Measurements from ENCODE around the gene ZCCHC9.
"Not testable (repeated sequence)": the region's sequence is repeated elsewhere in the genome, so short reads cannot be mapped to it uniquely, and the experiment has no call there.

Gene ZCCHC9

GRCh38 chr5:81301271-81302015, at the start of gene ZCCHC9:
Gene ZCCHC9 (plus strand): TSS chr5:81301587. CDS start chr5:81304758, 3,171 bp downstream.
- DNase-seq (ENCODE audit: low spot score) = peak; percentile 93

GRCh38 chr5:81251922-81252321, 49.5 kb upstream of the ZCCHC9 start:
- DNase-seq (ENCODE audit: low spot score) = no peak

- DNase-seq (ENCODE audit: low spot score) = no peak
Observed at GRCh38 chr5:81252904-81253303, 48.5 kb upstream of the ZCCHC9 start.

DNA sequence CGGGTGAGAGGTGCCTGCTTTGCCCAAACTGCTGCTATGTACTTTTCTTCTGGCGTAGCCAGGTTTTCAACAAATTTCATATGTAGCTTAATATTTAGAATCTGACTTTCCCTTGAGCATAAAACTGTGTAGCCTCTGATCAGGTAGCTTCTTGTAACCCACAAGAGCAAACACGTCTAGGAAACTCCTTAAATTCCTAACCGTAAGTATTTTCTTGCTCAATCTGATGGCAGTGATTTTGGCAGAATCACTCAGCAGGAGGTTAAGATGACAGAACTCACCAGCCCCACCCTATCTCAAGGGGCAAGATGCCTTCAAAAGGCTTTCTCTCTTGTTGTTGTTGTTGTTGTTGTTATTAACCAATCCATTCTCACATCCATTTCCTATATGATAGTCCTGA, 47.5 kb upstream of the ZCCHC9 start:
- no peak for DNase-seq (ENCODE audit: low spot score)

GRCh38 chr5:81254886-81255559, 46.4 kb upstream of the ZCCHC9 start:
- no peak for DNase-seq (ENCODE audit: low spot score)

DNA sequence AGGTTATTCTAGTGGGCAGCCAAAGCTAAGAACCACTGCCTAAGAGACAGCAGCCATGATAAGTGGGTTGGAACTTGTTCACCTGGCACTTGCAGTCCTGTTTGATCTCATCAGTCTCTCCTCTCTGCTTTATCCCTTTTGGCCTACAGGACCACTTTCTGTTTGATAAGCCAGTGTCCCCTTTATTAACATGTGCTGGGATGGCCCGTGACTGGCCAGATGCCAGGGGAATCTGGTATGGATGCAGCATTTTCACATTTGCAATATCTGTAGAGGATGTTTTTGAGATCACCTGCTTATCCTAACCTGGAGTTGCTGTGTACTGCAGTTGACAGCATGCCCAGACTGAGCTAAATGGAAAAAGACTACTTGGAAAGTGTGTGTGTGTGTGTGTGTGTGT, 44.6 kb upstream of the ZCCHC9 start:
- no peak for DNase-seq (ENCODE audit: low spot score)

GRCh38 chr5:81262796-81263195, 38.6 kb upstream of the ZCCHC9 start:
- not testable (repeated sequence) for DNase-seq (ENCODE audit: low spot score)

GRCh38 chr5:81265101-81265500, 36.3 kb upstream of the ZCCHC9 start:
- DNase-seq (ENCODE audit: low spot score) = no peak

GRCh38 chr5:81268521-81269196, 32.7 kb upstream of the ZCCHC9 start:
- no peak for DNase-seq (ENCODE audit: low spot score)

DNA sequence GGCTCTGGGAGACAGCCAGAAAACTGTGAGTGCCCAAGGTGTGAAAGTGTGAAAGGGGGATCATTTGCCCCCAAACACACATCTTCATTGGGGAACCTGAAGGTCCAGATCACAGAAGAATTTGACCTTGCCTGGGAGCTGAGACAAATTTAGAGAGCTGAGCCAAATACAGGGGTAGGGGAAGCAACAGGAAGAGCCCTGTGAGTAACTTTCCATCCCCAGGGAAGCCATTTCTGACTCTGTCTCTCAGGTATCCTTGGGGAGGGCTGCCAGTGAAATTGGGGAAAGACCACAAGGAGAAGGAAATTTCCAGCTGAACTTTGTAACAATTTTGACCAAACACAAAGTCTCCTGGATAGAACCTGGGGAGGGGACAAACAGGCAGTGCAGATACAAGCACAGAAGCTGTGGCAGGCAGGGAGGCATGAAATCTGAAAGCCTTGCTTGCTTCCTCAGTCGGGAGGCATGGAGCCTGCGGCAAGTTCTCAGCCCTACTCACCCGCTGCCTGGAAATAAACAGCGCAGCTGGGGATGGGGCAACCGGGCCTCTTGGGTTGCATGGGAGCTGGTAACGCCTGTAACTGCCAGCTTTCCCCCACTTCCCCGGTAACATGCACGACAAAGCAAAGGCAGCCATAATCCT, 31.5 kb upstream of the ZCCHC9 start:
- DNase-seq (ENCODE audit: low spot score) = no peak

DNA sequence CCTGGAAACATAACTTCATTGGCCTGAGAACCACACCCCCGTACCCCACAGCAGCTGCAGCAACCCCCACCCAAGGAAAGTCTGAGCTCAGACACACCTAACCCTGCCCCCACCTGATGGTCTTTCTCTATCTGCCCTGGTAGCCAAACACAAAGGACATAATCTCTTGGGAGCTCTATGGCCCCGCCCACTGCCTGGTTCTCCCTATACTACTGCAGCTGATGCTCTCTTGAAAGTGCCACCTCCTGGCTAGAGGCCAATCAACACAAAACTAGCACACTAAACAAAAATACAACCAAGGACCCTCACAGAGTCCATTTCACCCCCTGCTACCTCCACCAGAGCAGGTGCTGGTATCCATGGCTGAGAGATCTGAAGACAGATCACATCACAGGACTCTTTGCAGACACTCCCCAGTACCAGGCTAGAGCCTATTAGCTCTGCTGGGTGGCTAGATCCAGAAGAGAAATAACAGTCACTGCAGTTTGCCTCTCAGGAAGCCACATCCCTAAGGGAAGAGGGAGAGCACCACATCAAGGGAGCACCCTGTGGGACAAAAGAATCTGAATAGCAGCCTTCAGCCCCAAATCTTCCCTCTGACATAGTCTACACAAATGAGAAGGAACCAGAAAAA, 30.9 kb upstream of the ZCCHC9 start:
- DNase-seq (ENCODE audit: low spot score) = not testable (repeated sequence)

DNA sequence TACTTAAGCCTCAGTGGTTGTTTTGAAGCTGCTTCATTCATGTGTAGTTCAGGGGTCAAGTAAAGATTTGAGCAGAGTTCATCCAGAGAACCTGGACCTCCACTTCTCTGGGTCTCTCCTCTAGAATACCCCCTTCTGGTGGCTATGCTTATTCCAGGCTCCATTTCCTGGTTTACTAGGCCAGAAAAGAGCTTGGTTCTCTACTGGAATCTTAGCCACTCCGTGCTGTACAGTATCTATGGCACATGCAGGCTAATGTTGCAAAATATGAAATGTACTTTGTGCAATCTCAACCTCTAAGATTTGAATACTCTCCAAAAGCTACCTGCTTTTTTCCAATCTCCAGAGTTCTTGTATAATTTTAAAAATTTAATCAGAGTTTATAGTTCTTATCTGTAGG, 17.4 kb upstream of the ZCCHC9 start:
- no peak for DNase-seq (ENCODE audit: low spot score)

DNA sequence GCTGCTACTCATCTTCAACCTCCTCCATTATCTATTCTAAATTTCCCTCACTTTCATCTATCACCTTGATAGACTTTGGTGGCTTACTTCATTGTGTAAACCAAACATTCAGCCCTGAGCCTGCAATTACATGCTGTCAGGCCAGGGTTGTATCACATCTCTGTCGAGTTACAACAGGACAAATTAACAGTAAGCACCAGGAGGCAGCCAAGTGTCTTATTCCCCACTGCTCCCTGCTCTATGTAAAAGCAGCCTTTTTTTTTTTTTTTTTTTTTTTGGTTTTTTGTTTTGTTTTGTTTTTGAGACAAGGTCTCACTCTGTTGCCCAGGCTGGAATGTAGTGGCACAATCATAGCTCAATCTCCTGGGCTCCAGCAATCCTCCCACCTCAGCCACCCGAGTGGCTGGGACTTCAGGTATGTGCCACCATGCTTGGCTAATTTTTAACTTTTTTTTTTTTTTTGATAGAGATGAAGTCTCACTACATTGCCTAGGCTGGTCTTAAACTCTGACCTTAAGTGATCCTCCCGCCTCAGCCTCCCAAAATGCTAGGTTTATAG, 15.2 kb upstream of the ZCCHC9 start:
- DNase-seq (ENCODE audit: low spot score) = no peak

- DNase-seq (ENCODE audit: low spot score) = no peak
Observed at GRCh38 chr5:81288021-81288433, 13.4 kb upstream of the ZCCHC9 start.

DNA sequence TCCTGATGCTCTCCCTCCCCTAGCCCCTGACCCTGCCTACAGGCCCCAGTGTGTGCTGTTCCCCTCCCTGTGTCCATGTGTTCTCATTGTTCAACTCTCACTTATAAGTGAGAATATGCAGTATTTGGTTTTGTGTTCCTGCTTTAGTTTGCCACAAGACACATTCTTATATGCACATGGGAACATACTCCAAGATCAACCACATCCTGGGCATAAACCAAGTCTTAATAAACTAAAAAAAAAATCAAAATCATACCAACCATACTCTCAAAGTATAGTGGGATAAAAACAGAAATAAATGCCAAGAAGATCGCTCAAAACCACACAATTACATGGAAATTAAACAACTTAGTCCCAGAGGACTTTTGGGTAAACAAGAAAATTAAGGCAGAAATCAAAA, 11.2 kb upstream of the ZCCHC9 start:
- no peak for DNase-seq (ENCODE audit: low spot score)

- no peak for DNase-seq (ENCODE audit: low spot score)
Observed at GRCh38 chr5:81292130-81292529, 9.3 kb upstream of the ZCCHC9 start.

- DNase-seq (ENCODE audit: low spot score) = not testable (repeated sequence)
Observed at GRCh38 chr5:81294021-81294420, 7.4 kb upstream of the ZCCHC9 start.

DNA sequence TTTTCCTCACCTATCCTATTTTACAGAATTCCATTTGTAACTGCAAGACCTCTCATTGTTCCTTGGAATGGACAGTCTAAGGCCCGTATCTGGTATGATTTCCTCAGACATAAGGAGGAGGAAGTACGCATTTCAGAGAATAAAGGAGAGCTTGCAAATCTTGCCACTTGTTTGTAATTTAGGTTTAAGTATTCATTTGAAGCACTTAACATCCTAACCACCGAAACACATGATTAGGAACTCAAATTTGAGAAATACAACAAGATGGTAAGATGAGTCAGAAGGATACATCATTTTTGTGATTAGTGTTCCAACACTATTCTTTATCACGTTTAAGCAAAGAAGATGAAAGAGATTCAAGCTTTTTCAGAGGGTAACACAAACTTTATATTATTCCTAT, 3.9 kb upstream of the ZCCHC9 start:
- no peak for DNase-seq (ENCODE audit: low spot score)

- DNase-seq (ENCODE audit: low spot score) = no peak
Observed at GRCh38 chr5:81300921-81301270, 491 bp upstream of the ZCCHC9 start.

DNA sequence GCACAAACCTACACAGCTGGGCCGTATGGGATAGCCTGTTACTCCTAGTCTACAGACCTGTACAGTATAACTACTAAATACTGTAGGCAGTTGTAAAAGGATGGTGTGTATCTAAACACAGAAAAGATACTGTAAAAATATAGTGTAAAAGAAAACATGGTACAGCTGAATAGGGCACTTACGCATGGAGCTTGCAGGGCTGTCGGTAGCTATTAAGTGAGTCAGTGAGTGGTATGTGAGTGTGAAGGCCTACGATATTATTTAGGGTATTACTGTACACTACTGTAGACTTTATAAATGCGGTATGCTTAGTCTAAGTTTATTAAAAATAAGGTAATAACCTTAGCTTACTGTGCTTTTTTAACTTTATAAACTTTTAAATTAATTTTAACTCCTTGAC, 1.2 kb downstream of the ZCCHC9 start:
- no peak for DNase-seq (ENCODE audit: low spot score)

GRCh38 chr5:81303563-81303962, 2.2 kb downstream of the ZCCHC9 start:
- DNase-seq (ENCODE audit: low spot score) = no peak

- DNase-seq (ENCODE audit: low spot score) = no peak
Observed at GRCh38 chr5:81305785-81306184, 4.4 kb downstream of the ZCCHC9 start.
